Measurements from ENCODE around the gene BRICD5.

- TF ChIP-seq CTCF (conservative IDR thresholded peaks at IDR 0.05 in 1 of 2, IDR thresholded peaks at IDR 0.05 in 1 of 2; ENCODE audit: low read depth in 1 of 2, low read length in 2 of 2) = no peak
- TF ChIP-seq EZH2 (IDR thresholded peaks at IDR 0.05; ENCODE audit: low read length, missing control alignments) = no peak
Measured at GRCh38 chr16:2244301-2244700, 33.6 kb upstream of the BRICD5 start.

All from fibroblast of lung (primary cell).